Smooth muscle cell (in vitro differentiated cells): ENCODE measurements around the gene OSBPL2. TPM values are rescaled to one million over a fixed set of nuclear protein-coding genes. Genes with fewer than 3 reads are reported as not detected.
A peak's percentile ranks its signal among the peaks of the same experiment; 100 is the strongest.

Experiments used
- DNase-seq: peaks from one replicate; lab custom pipeline; 2025; ENCODE audit not compliant: unreplicated experiment; lab: John Stamatoyannopoulos, UW
- H2AFZ ChIP-seq: fragments of 200-600 bp; sonication (generic); 2 replicates; pipeline ENCODE4 v1.6.0; 2016; ENCODE audit warnings: antibody characterized with exemption, low read depth, mild to moderate bottlenecking
- H3F3A ChIP-seq: fragments of 200-600 bp; sonication (generic); 2 replicates; pipeline ENCODE4 v1.6.0; 2017; ENCODE audit warnings: antibody characterized with exemption, low read depth
- H3K27ac ChIP-seq: fragments of 200-600 bp; sonication (generic); 2 replicates; pipeline ENCODE4 v1.5.1; 2016; ENCODE audit warnings: low read depth, mild to moderate bottlenecking
- H3K27me3 ChIP-seq: fragments of 200-600 bp; sonication (generic); 2 replicates; pipeline ENCODE4 v1.6.1; 2016; ENCODE audit warnings: low read depth, mild to moderate bottlenecking
- H3K36me3 ChIP-seq: fragments of 200-600 bp; sonication (generic); 2 replicates; pipeline ENCODE4 v1.5.1; 2016; ENCODE audit warnings: low read depth
- H3K4me1 ChIP-seq: fragments of 200-600 bp; sonication (generic); 2 replicates; pipeline ENCODE4 v1.5.1; 2016; ENCODE audit warnings: low read depth
- H3K4me2 ChIP-seq: fragments of 200-600 bp; sonication (generic); 2 replicates; pipeline ENCODE4 v1.6.0; 2016; ENCODE audit warnings: mild to moderate bottlenecking
- H3K4me3 ChIP-seq: fragments of 200-600 bp; sonication (generic); 2 replicates; pipeline ENCODE4 v1.5.1; 2016; ENCODE audit warnings: mild to moderate bottlenecking
- H3K79me2 ChIP-seq: fragments of 200-600 bp; sonication (generic); 2 replicates; pipeline ENCODE4 v1.6.0; 2016; ENCODE audit warnings: low read depth, mild to moderate bottlenecking
- H3K9ac ChIP-seq: fragments of 200-600 bp; sonication (generic); 2 replicates; pipeline ENCODE4 v1.6.0; 2016; ENCODE audit warnings: low read depth
- H3K9me3 ChIP-seq: fragments of 200-600 bp; sonication (generic); replicated peaks from 2 replicates; pipeline ENCODE4 v1.5.1; 2016; ENCODE audit warnings: low read depth
- H4K20me1 ChIP-seq: fragments of 200-600 bp; sonication (generic); 2 replicates; pipeline ENCODE4 v1.6.0; 2016; ENCODE audit warnings: low read depth
- WGBS: methylation state at CpG from one replicate; pipeline ENCODE4 v1.1.7; 2016; ENCODE audit warnings: low lambda C conversion rate; 5-methylcytosine and 5-hydroxymethylcytosine counted together
- polyA plus RNA-seq: library from polyadenylated mRNA; unstranded; fragments of >200 nt; fragmentation: Nextera tagmentation; extraction: Ambion mirVana; gene quantifications from 2 replicates; pipeline ENCODE4 v1.2.1, GENCODE V29; 2016
- total RNA-seq: library from RNA; depleted of rRNA; stranded (reverse); fragments of >200 nt; gene quantifications from 2 replicates; pipeline ENCODE4 v1.2.3, GENCODE V29; 2014
- TF ChIP-seq, protein P1 (sequence below): fragments of 200-600 bp; sonication (generic); IDR thresholded peaks from 2 replicates; pipeline ENCODE4 v1.5.1; 2017; ENCODE audit warnings: borderline replicate concordance, mild to moderate bottlenecking, antibody characterized with exemption; ENCODE audit not compliant: insufficient read depth, poor library complexity, severe bottlenecking

Gene OSBPL2
- total and polyA plus RNA-seq, 2 experiments from 2014 or later = 34.3 to 37.0 TPM

DNA sequence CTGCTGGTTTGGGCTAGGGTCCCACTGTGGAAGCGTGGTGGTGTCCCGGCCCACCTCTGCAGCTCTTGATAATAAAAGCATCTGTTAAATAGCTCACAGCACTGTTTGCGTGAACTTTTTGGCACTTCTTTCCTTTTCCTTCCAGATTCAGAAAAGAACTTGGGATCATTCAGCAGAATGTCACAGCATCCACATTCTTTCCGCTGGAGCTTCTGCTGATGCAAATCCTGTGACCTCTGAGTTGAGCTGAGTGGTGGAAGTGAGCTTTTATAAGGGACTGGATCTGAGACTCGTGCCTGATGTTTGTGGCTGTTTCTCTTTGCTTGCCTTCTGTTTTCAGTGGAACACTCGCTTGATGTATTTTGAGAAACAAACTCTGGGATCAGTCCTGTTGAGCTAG is 3.9 kb downstream of the OSBPL2 start:
- Histone ChIP-seq H3K4me1 (peaks cover 5% of the 10 kb centered on the region), H3K27me3 (no peaks in the 10 kb centered on the region), H3K79me2 (peaks cover 86% of the 10 kb centered on the region), H3K4me2 (no peak overlapping the region), H3K36me3 (no peaks in the 10 kb centered on the region), H2AFZ (no peak overlapping the region), H3K9ac (no peak overlapping the region), H3K27ac (peak overlapping the region; percentile 15), H3F3A (no peaks in the 10 kb centered on the region), H4K20me1 (peaks cover 82% of the 10 kb centered on the region), H3K9me3 (no peaks in the 10 kb centered on the region), H3K4me3 (no peak overlapping the region)
- 85% methylated on average over 6 of the region's 6 CpGs for WGBS
- TF ChIP-seq, protein P1, sequence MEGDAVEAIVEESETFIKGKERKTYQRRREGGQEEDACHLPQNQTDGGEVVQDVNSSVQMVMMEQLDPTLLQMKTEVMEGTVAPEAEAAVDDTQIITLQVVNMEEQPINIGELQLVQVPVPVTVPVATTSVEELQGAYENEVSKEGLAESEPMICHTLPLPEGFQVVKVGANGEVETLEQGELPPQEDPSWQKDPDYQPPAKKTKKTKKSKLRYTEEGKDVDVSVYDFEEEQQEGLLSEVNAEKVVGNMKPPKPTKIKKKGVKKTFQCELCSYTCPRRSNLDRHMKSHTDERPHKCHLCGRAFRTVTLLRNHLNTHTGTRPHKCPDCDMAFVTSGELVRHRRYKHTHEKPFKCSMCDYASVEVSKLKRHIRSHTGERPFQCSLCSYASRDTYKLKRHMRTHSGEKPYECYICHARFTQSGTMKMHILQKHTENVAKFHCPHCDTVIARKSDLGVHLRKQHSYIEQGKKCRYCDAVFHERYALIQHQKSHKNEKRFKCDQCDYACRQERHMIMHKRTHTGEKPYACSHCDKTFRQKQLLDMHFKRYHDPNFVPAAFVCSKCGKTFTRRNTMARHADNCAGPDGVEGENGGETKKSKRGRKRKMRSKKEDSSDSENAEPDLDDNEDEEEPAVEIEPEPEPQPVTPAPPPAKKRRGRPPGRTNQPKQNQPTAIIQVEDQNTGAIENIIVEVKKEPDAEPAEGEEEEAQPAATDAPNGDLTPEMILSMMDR = no peak
- DNase-seq = no peak

DNA sequence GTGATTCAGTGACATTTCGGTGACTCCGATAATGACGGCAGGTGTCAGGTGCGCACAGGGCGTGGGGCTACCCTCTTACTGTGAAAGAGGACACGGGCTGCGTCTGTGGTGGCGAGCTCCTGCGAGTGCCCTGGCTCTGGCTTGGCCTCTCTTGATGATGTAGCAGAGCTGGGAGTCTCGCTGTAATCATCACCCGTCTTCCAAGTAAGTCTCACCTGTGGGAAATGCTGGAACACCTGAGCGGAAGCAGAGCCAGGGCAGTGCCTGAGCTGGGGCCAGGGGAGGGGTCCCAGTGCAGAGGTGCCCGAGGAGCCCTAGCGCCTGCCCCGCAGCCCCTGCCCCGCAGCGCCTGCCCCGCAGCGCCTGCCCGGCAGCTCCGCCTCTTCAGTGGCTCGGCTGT is 4.8 kb downstream of the OSBPL2 start:
- no peak overlapping the region for H3K4me2 ChIP-seq
- H2AFZ ChIP-seq = no peak overlapping the region
- peaks cover 91% of the 10 kb centered on the region for H4K20me1 ChIP-seq
- H3K79me2 ChIP-seq = peaks cover 95% of the 10 kb centered on the region
- no peaks in the 10 kb centered on the region for H3F3A ChIP-seq
- H3K4me3 ChIP-seq = no peak overlapping the region
- H3K27ac ChIP-seq = no peak overlapping the region
- no peak overlapping the region for H3K9ac ChIP-seq
- H3K36me3 ChIP-seq = no peaks in the 10 kb centered on the region
- no peaks in the 10 kb centered on the region for H3K4me1 ChIP-seq
- TF ChIP-seq, protein P1 = no peak
- no peak for DNase-seq
- H3K9me3 ChIP-seq = no peaks in the 10 kb centered on the region
- no peaks in the 10 kb centered on the region for H3K27me3 ChIP-seq
- WGBS = 90% methylated on average over 19 of the region's 22 CpGs

DNA sequence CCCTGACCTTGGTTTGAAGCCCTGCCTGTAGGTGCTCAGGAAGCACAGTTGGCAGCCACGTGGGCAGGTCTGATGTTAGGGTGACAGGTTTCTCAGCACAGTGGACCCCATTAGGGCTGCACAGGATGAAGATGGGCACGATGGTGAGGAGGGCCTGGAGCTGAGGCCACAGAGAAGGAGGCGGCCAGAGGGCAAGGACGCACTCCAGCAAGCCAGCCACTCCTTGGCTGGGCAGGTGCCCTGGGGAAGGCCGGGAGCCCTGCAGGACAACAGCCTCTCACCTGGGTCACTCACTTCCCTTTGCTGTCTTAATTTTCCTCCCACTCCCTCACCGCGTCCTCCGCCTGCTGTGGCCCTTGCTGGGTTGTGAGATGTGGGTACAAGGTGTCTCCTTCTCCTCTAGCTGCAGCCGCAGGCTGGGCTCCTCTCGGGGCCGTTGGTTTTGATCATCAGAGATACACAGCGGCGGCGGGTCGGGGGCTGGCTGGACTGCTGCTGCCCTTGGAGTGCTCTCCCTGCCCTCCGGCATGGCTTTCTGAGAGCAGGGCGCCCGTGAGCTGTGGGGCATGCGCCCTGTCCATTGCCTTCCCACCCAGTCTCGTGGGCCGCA is 5.7 kb downstream of the OSBPL2 start:
- Histone ChIP-seq H3F3A (no peaks in the 10 kb centered on the region), H3K36me3 (no peaks in the 10 kb centered on the region), H4K20me1 (peaks cover 100% of the 10 kb centered on the region), H3K4me2 (no peak overlapping the region), H2AFZ (no peak overlapping the region), H3K4me1 (no peaks in the 10 kb centered on the region), H3K27me3 (no peaks in the 10 kb centered on the region), H3K4me3 (no peak overlapping the region), H3K79me2 (peaks cover 100% of the 10 kb centered on the region), H3K27ac (no peak overlapping the region), H3K9me3 (no peaks in the 10 kb centered on the region), H3K9ac (no peak overlapping the region)
- 97% methylated on average over 21 of the region's 21 CpGs for WGBS
- TF ChIP-seq, protein P1 = no peak
- DNase-seq = no peak

DNA sequence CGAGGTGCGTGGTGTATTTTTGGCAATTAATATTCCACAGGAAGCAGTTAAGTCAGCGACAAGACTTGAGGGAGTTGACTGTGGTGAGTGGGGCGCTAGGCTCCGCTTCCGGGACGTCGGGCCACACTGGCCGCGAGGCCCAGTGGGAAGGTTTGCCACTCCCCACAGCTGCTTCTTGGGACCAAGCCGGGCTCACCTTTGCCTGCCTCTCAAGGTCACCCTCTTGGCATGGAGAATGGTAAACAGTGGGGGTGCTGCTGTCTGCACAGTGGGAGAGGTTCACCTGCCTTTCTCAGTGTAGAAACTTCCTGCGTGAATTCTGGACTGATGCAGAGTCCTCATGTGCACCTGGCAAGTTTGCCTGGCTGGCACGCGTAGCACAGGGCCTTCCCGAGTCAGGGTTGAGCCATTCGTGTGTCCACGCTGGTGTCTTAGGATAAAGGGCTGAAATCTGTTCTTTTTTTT is 6.4 kb downstream of the OSBPL2 start:
- TF ChIP-seq, protein P1 = no peak
- Histone ChIP-seq H3K4me2 (no peak overlapping the region), H2AFZ (no peak overlapping the region), H3K36me3 (no peaks in the 10 kb centered on the region), H3K9ac (no peak overlapping the region), H3K79me2 (peaks cover 100% of the 10 kb centered on the region), H3K27me3 (no peaks in the 10 kb centered on the region), H3K9me3 (no peaks in the 10 kb centered on the region), H3K4me3 (no peak overlapping the region), H3K27ac (no peak overlapping the region), H3K4me1 (no peaks in the 10 kb centered on the region), H3F3A (no peaks in the 10 kb centered on the region), H4K20me1 (peaks cover 100% of the 10 kb centered on the region)
- WGBS = 96% methylated on average over 17 of the region's 17 CpGs
- DNase-seq = no peak
